ENCODE data around the gene CYB561D2. TPM values are rescaled to one million over a fixed set of nuclear protein-coding genes. Genes with fewer than 3 reads are reported as not detected.

The CYB561D2 gene
- total and polyA plus RNA-seq, 2 of the 13 experiments (the other 11 are each of a cell fraction or from before 2014, with no cell fraction given): 11.1 to 17.2 TPM

DNA sequence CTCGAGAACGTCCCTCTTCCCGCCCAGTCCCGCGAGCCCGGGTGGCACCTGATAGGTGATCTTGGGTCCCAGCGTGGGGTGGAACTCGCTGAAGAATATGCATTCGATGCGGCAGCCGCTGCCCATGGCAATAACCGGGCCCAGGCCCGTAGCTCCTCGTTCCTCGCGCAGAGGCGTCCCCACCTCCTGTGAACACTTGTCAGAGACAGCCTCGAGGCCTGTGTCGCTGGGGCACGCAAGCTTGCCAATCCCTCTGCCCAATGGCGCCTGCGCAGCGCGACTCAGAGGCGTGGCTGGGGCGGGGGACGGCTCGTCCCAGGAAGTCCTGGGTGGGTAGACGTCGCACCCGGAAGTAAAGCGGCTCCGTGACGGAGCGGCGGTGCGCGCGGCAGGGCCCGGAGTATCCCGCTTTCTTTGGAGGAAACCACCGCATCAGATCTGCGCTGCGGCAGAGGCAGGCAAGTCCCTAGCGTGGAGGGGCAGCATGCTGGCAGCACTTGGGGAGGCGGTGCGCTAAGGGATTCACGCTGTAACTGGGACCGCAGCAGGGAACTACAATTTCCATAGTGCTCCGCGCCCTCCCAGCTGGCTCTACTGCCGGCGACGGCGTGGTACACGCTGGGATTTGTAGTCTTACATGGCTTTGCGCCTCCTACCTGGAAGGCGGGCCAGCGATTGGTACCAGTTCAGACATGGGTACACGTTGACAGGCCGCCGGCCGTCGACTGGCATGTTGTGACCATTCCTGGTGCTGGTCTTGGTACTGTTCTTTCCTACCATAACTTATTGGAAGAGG, at the start of gene CYB561D2, which contains the start of gene NPRL2 (continued):
- TF ChIP-seq ZNF672 (CRISPR knock-in tag; IDR thresholded peaks at IDR 0.05) (0 out of 2 replicates have a peak, but pooled peaks have one; percentile 34), ZNF224 (CRISPR knock-in tag; IDR thresholded peaks at IDR 0.05) (peak; percentile 86), ZNF749 (CRISPR knock-in tag; IDR thresholded peaks at IDR 0.05; ENCODE audit: borderline replicate concordance) (no peak; the same call in 1 of the 2 replicates), HNRNPUL1 (IDR thresholded peaks at IDR 0.05; ENCODE audit: low read depth, low read length) (no peak), MXD4 (CRISPR knock-in tag; IDR thresholded peaks at IDR 0.05) (peak; percentile 94), RCOR2 (CRISPR knock-in tag; IDR thresholded peaks at IDR 0.05) (no peak), MATR3 (CRISPR knock-in tag; IDR thresholded peaks at IDR 0.05) (no peak)
- TF ChIP-seq, protein P1, sequence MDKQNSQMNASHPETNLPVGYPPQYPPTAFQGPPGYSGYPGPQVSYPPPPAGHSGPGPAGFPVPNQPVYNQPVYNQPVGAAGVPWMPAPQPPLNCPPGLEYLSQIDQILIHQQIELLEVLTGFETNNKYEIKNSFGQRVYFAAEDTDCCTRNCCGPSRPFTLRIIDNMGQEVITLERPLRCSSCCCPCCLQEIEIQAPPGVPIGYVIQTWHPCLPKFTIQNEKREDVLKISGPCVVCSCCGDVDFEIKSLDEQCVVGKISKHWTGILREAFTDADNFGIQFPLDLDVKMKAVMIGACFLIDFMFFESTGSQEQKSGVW (CRISPR knock-in tag; IDR thresholded peaks at IDR 0.05; ENCODE audit: borderline replicate concordance): 0 out of 2 replicates have a peak, but pooled peaks have one; percentile 47
- TF ChIP-seq, protein P2, sequence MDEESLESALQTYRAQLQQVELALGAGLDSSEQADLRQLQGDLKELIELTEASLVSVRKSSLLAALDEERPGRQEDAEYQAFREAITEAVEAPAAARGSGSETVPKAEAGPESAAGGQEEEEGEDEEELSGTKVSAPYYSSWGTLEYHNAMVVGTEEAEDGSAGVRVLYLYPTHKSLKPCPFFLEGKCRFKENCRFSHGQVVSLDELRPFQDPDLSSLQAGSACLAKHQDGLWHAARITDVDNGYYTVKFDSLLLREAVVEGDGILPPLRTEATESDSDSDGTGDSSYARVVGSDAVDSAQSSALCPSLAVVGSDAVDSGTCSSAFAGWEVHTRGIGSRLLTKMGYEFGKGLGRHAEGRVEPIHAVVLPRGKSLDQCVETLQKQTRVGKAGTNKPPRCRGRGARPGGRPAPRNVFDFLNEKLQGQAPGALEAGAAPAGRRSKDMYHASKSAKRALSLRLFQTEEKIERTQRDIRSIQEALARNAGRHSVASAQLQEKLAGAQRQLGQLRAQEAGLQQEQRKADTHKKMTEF (CRISPR knock-in tag; IDR thresholded peaks at IDR 0.05): peak; percentile 92
- TF ChIP-seq, protein P3, sequence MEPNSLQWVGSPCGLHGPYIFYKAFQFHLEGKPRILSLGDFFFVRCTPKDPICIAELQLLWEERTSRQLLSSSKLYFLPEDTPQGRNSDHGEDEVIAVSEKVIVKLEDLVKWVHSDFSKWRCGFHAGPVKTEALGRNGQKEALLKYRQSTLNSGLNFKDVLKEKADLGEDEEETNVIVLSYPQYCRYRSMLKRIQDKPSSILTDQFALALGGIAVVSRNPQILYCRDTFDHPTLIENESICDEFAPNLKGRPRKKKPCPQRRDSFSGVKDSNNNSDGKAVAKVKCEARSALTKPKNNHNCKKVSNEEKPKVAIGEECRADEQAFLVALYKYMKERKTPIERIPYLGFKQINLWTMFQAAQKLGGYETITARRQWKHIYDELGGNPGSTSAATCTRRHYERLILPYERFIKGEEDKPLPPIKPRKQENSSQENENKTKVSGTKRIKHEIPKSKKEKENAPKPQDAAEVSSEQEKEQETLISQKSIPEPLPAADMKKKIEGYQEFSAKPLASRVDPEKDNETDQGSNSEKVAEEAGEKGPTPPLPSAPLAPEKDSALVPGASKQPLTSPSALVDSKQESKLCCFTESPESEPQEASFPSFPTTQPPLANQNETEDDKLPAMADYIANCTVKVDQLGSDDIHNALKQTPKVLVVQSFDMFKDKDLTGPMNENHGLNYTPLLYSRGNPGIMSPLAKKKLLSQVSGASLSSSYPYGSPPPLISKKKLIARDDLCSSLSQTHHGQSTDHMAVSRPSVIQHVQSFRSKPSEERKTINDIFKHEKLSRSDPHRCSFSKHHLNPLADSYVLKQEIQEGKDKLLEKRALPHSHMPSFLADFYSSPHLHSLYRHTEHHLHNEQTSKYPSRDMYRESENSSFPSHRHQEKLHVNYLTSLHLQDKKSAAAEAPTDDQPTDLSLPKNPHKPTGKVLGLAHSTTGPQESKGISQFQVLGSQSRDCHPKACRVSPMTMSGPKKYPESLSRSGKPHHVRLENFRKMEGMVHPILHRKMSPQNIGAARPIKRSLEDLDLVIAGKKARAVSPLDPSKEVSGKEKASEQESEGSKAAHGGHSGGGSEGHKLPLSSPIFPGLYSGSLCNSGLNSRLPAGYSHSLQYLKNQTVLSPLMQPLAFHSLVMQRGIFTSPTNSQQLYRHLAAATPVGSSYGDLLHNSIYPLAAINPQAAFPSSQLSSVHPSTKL (CRISPR knock-in tag; IDR thresholded peaks at IDR 0.05): peak; percentile 54; the same call in 1 of the 2 replicates
- TF ChIP-seq, protein P4, sequence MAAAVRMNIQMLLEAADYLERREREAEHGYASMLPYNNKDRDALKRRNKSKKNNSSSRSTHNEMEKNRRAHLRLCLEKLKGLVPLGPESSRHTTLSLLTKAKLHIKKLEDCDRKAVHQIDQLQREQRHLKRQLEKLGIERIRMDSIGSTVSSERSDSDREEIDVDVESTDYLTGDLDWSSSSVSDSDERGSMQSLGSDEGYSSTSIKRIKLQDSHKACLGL (CRISPR knock-in tag; IDR thresholded peaks at IDR 0.05): peak; percentile 98
- TF ChIP-seq, protein P5, sequence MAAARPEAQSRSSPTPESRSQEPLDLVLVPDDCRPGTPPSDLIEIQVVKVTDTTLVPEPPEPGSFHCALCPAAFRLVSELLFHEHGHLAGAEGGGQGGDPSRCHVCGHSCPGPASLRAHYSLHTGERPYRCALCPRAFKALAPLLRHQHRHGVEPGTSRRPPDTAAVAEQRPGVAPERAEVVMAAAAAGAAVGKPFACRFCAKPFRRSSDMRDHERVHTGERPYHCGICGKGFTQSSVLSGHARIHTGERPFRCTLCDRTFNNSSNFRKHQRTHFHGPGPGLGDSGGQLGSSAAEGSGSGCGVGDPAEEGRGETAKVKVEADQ (CRISPR knock-in tag; IDR thresholded peaks at IDR 0.05; ENCODE audit: borderline replicate concordance): 0 out of 2 replicates have a peak, but pooled peaks have one; percentile 34
- TF ChIP-seq, protein P6, sequence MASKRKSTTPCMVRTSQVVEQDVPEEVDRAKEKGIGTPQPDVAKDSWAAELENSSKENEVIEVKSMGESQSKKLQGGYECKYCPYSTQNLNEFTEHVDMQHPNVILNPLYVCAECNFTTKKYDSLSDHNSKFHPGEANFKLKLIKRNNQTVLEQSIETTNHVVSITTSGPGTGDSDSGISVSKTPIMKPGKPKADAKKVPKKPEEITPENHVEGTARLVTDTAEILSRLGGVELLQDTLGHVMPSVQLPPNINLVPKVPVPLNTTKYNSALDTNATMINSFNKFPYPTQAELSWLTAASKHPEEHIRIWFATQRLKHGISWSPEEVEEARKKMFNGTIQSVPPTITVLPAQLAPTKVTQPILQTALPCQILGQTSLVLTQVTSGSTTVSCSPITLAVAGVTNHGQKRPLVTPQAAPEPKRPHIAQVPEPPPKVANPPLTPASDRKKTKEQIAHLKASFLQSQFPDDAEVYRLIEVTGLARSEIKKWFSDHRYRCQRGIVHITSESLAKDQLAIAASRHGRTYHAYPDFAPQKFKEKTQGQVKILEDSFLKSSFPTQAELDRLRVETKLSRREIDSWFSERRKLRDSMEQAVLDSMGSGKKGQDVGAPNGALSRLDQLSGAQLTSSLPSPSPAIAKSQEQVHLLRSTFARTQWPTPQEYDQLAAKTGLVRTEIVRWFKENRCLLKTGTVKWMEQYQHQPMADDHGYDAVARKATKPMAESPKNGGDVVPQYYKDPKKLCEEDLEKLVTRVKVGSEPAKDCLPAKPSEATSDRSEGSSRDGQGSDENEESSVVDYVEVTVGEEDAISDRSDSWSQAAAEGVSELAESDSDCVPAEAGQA (IDR thresholded peaks at IDR 0.05; ENCODE audit: low read depth): peak; percentile 37; the same call in 1 of the 2 replicates
- TF ChIP-seq, protein P6 (CRISPR knock-in tag; IDR thresholded peaks at IDR 0.05; ENCODE audit: borderline replicate concordance): peak; percentile 91; the same call in 1 of the 2 replicates
